GM12878 (cell line): ENCODE results near the gene KLHDC1. TPM values are rescaled to one million over a fixed set of nuclear protein-coding genes. Genes with fewer than 3 reads are reported as not detected.

Experiments
- BMI1 ChIP-seq: fragments of 450-650 bp; IDR thresholded peaks from 2 replicates; pipeline ENCODE4 v1.6.1; 2016; ENCODE audit warnings: mild to moderate bottlenecking, moderate library complexity, borderline replicate concordance
- CBFB ChIP-seq: IDR thresholded peaks from 2 replicates; pipeline ENCODE4 v1.6.1; 2016; ENCODE audit warnings: antibody characterized with exemption, low read depth
- CREB1 ChIP-seq: IDR thresholded peaks from 2 replicates; pipeline ENCODE4 v1.6.1; 2012; ENCODE audit warnings: low read depth, mild to moderate bottlenecking, inconsistent platforms
- E2F8 ChIP-seq: fragments of 450-650 bp; IDR thresholded peaks from 2 replicates; pipeline ENCODE4 v1.6.1; 2018; ENCODE audit warnings: mild to moderate bottlenecking, low read depth, moderate library complexity; ENCODE audit not compliant: partially characterized antibody
- ELK1 ChIP-seq: IDR thresholded peaks from 2 replicates; pipeline ENCODE4 v1.6.1; 2012; ENCODE audit warnings: low read depth, low read length, improper control_type of control experiment
- HDAC6 ChIP-seq: fragments of 200-600 bp; sonication (generic); IDR thresholded peaks from one replicate; pipeline ENCODE4 v1.8.0; 2017; ENCODE audit warnings: antibody characterized with exemption; ENCODE audit not compliant: unreplicated experiment
- HSF1 ChIP-seq: fragments of 150-350 bp; IDR thresholded peaks from 2 replicates; pipeline ENCODE4 v1.6.1; 2014; ENCODE audit warnings: mild to moderate bottlenecking, low read depth, low read length
- IKZF2 ChIP-seq, 2 experiments: fragments of 450-650 bp; IDR thresholded peaks; 2 replicates each; pipeline ENCODE4 v1.6.1; 2017; ENCODE audit warnings: mild to moderate bottlenecking in 2 of 2, moderate library complexity in 2 of 2
- MTA3 ChIP-seq: IDR thresholded peaks from 2 replicates; pipeline ENCODE4 v1.6.1; 2012; ENCODE audit warnings: low read length, inconsistent platforms, borderline replicate concordance
- MXI1 ChIP-seq: fragments of 150-350 bp; IDR thresholded peaks from 2 replicates; pipeline ENCODE4 v1.6.1; 2011; ENCODE audit warnings: low read depth, mild to moderate bottlenecking, inconsistent platforms, low read length, improper control_type of control experiment
- PKNOX1 ChIP-seq: fragments of 450-650 bp; IDR thresholded peaks from 2 replicates; pipeline ENCODE4 v1.6.1; 2016; ENCODE audit warnings: mild to moderate bottlenecking
- POLR2AphosphoS2 ChIP-seq: IDR thresholded peaks from 2 replicates; pipeline ENCODE4 v1.6.1; 2011; ENCODE audit warnings: low read depth, mild to moderate bottlenecking, low read length, improper control_type of control experiment, moderate library complexity
- RCOR1 ChIP-seq: conservative IDR thresholded peaks from 2 replicates; pipeline ENCODE4 v1.6.1; 2012; ENCODE audit warnings: low read depth, low read length, improper control_type of control experiment
- TAF1 ChIP-seq: IDR thresholded peaks from 2 replicates; pipeline ENCODE4 v1.6.1; 2011; ENCODE audit warnings: mild to moderate bottlenecking, low read depth, low read length, borderline replicate concordance
- TBL1XR1 ChIP-seq: IDR thresholded peaks from 2 replicates; pipeline ENCODE4 v1.6.1; 2012; ENCODE audit warnings: low read depth, low read length, improper control_type of control experiment
- USF2 ChIP-seq: IDR thresholded peaks from 2 replicates; pipeline ENCODE4 v1.6.1; 2011; ENCODE audit warnings: low read depth, low read length, improper control_type of control experiment, borderline replicate concordance
- ZNF274 ChIP-seq: IDR thresholded peaks from one replicate; pipeline ENCODE4 v1.8.0; 2011; ENCODE audit not compliant: insufficient read length, insufficient read depth
- ZNF384 ChIP-seq: IDR thresholded peaks from 2 replicates; pipeline ENCODE4 v1.6.1; 2012; ENCODE audit warnings: low read depth, mild to moderate bottlenecking, low read length, improper control_type of control experiment, borderline replicate concordance
- ZSCAN29 ChIP-seq: fragments of 450-650 bp; IDR thresholded peaks from 2 replicates; pipeline ENCODE4 v1.6.1; 2017; ENCODE audit warnings: mild to moderate bottlenecking, moderate library complexity
- ZZZ3 ChIP-seq: IDR thresholded peaks from 2 replicates; pipeline ENCODE4 v1.6.1; 2011; ENCODE audit warnings: low read depth; ENCODE audit not compliant: control insufficient read depth, insufficient read length
- polyA plus RNA-seq, 11 experiments: library from polyadenylated mRNA; depleted of rRNA in 4 of 11; unstranded in 6 of 11; stranded (reverse) in 5 of 11; fragments of >200 nt; fragmentation: Nextera tagmentation in 4 of 11; fragmentation: Illumina TruSeq in 1 of 11; extraction: Ambion mirVana in 4 of 11; extraction: Trizol in 1 of 11; gene quantifications; 1 replicate in 1 of 11; 2 replicates in 10 of 11; pipeline versions ENCODE4 v1.2.1 to v1.2.3, GENCODE V29; 2011 to 2016; ENCODE audit warnings: inconsistent platforms in 2 of 11, missing spikeins in 2 of 11, low read depth in 1 of 11
- total RNA-seq, 4 experiments: library from RNA; depleted of rRNA in 3 of 4; stranded (reverse); fragments of >200 nt in 3 of 4; fragmentation: Illumina TruSeq in 1 of 4; extraction: Trizol in 1 of 4; gene quantifications; 2 replicates each; pipeline versions ENCODE4 v1.2.1 to v1.2.3, GENCODE V29; 2013 to 2021

Gene KLHDC1
- total and polyA plus RNA-seq, 10 of the 15 experiments (the other 5 are each of a cell fraction or from before 2014, with no cell fraction given) = 0.22 to 0.98 (median 0.55) TPM

- TF ChIP-seq PKNOX1 (peak; percentile 55), CBFB (no peak), MXI1 (peak; percentile 46; the same call in 1 of the 2 replicates), HSF1 (no peak), MTA3 (no peak), POLR2AphosphoS2 (peak; percentile 21; the same call in 1 of the 2 replicates), ZNF274 (no peak), TBL1XR1 (no peak), E2F8 (peak; percentile 72), ELK1 (no peak), IKZF2 (IDR thresholded peaks at IDR 0.05) (peak; percentile 49 to 71; a peak in 3 of 4 replicates), RCOR1 (no peak), TAF1 (no peak), ZSCAN29 (no peak), ZNF384 (no peak), CREB1 (peak; percentile 87), BMI1 (no peak), HDAC6 (no peak), USF2 (no peak), ZZZ3 (no peak)
These were observed 75.6 kb downstream of the KLHDC1 start (continued) for GRCh38 chr14:49768301-49769121.
